KMS-11 (cell line): ENCODE measurements around the gene RITA1.
A peak's percentile ranks its signal among the peaks of the same experiment; 100 is the strongest.

Experiments used
- H2AFZ ChIP-seq: fragments of 200-600 bp; sonication (generic); 2 replicates; pipeline ENCODE4 v1.6.1; 2016; ENCODE audit warnings: antibody characterized with exemption, mixed run types, low read depth
- H3K27ac ChIP-seq: fragments of 200-600 bp; sonication (generic); 2 replicates; pipeline ENCODE4 v1.6.1; 2016; ENCODE audit warnings: mild to moderate bottlenecking, mixed run types
- H3K27me3 ChIP-seq: fragments of 200-600 bp; sonication (generic); 2 replicates; pipeline ENCODE4 v1.6.1; 2017; ENCODE audit warnings: mild to moderate bottlenecking, low read depth, mixed run types, moderate library complexity; ENCODE audit not compliant: insufficient read depth
- H3K36me3 ChIP-seq: fragments of 200-600 bp; sonication (generic); 2 replicates; pipeline ENCODE4 v1.6.1; 2017; ENCODE audit warnings: mild to moderate bottlenecking, mixed run types; ENCODE audit not compliant: insufficient read depth
- H3K4me1 ChIP-seq: fragments of 200-600 bp; sonication (generic); 2 replicates; pipeline ENCODE4 v1.6.1; 2016; ENCODE audit warnings: mild to moderate bottlenecking, low read depth, mixed run types; ENCODE audit not compliant: poor library complexity, severe bottlenecking
- H3K4me2 ChIP-seq: fragments of 200-600 bp; sonication (generic); 2 replicates; pipeline ENCODE4 v1.7.0; 2016; ENCODE audit warnings: mild to moderate bottlenecking, mixed run types
- H3K4me3 ChIP-seq: fragments of 200-600 bp; sonication (generic); IDR thresholded peaks from 2 replicates; pipeline ENCODE4 v1.6.1; 2017; ENCODE audit warnings: low read depth, low read length, mixed read lengths; ENCODE audit not compliant: insufficient read depth
- H3K79me2 ChIP-seq: fragments of 200-600 bp; sonication (generic); 2 replicates; pipeline ENCODE4 v1.6.1; 2016; ENCODE audit warnings: low read depth, mixed run types; ENCODE audit not compliant: insufficient read depth
- H3K9ac ChIP-seq: fragments of 200-600 bp; sonication (generic); 2 replicates; pipeline ENCODE4 v1.6.1; 2016; ENCODE audit warnings: mild to moderate bottlenecking, mixed run types
- H4K20me1 ChIP-seq: fragments of 200-600 bp; sonication (generic); 2 replicates; pipeline ENCODE4 v1.6.1; 2016; ENCODE audit warnings: mild to moderate bottlenecking, mixed run types; ENCODE audit not compliant: insufficient read depth
- CTCF ChIP-seq: fragments of 200-600 bp; sonication (generic); conservative IDR thresholded peaks from 2 replicates; pipeline ENCODE4 v1.6.1; 2017; ENCODE audit warnings: low read depth, mild to moderate bottlenecking, antibody characterized with exemption, low read length, moderate library complexity, mixed read lengths

RITA1 gene

GRCh38 chr12:113228394-113229028 is 43.0 kb downstream of the RITA1 start:
- Histone ChIP-seq H3K4me3 (no peak overlapping the region), H3K9ac (no peak overlapping the region), H4K20me1 (no peaks in the 10 kb centered on the region), H3K79me2 (no peaks in the 10 kb centered on the region), H3K4me1 (peaks cover 18% of the 10 kb centered on the region), H3K27ac (peak overlapping the region; percentile 31; the same call in 1 of the 2 replicates), H2AFZ (no peak overlapping the region), H3K27me3 (no peaks in the 10 kb centered on the region), H3K4me2 (no peak overlapping the region), H3K36me3 (no peaks in the 10 kb centered on the region)
- TF ChIP-seq CTCF = no peak

- Histone ChIP-seq H3K79me2 (no peaks in the 10 kb centered on the region), H3K4me3 (no peak overlapping the region), H3K4me2 (no peak overlapping the region), H3K27me3 (no peaks in the 10 kb centered on the region), H4K20me1 (no peaks in the 10 kb centered on the region), H3K36me3 (no peaks in the 10 kb centered on the region), H2AFZ (no peak overlapping the region), H3K4me1 (peaks cover 18% of the 10 kb centered on the region), H3K27ac (peak overlapping the region; percentile 31; the same call in 1 of the 2 replicates), H3K9ac (no peak overlapping the region)
- TF ChIP-seq CTCF = no peak
Measured at GRCh38 chr12:113230315-113231234, 45.1 kb downstream of the RITA1 start.

- Histone ChIP-seq H3K27ac (no peak overlapping the region), H4K20me1 (no peaks in the 10 kb centered on the region), H3K9ac (no peak overlapping the region), H3K36me3 (no peaks in the 10 kb centered on the region), H3K79me2 (no peaks in the 10 kb centered on the region), H3K27me3 (no peaks in the 10 kb centered on the region), H3K4me1 (peaks cover 18% of the 10 kb centered on the region), H3K4me2 (no peak overlapping the region), H2AFZ (no peak overlapping the region), H3K4me3 (no peak overlapping the region)
- no peak for TF ChIP-seq CTCF
Measured at GRCh38 chr12:113231235-113232088, 45.9 kb downstream of the RITA1 start.

- no peak for TF ChIP-seq CTCF
- Histone ChIP-seq H3K4me2 (no peak overlapping the region), H2AFZ (no peak overlapping the region), H3K4me3 (no peak overlapping the region), H3K27me3 (no peaks in the 10 kb centered on the region), H4K20me1 (no peaks in the 10 kb centered on the region), H3K27ac (no peak overlapping the region), H3K36me3 (no peaks in the 10 kb centered on the region), H3K79me2 (no peaks in the 10 kb centered on the region), H3K4me1 (peaks cover 18% of the 10 kb centered on the region), H3K9ac (no peak overlapping the region)
Measured at GRCh38 chr12:113232089-113232839, 46.7 kb downstream of the RITA1 start.
